HCT116 (cell line): ENCODE measurements around the gene LAYN.

Experiments used
- CEBPB ChIP-seq: IDR thresholded peaks from 2 replicates; pipeline ENCODE4 v1.6.1; 2012; ENCODE audit warnings: low read depth
- CTCF ChIP-seq, 3 experiments: fragments of 200-600 bp in 1 of 3; sonication (generic) in 1 of 3; IDR thresholded peaks in 2 of 3; conservative IDR thresholded peaks in 1 of 3; 2 replicates each; pipeline ENCODE4 v1.5.1; 2012 to 2017; ENCODE audit warnings: low read depth in 2 of 3, low read length in 2 of 3, antibody characterized with exemption in 1 of 3, borderline replicate concordance in 1 of 3, control low read depth in 1 of 3, mild to moderate bottlenecking in 1 of 3, mixed read lengths in 1 of 3, mixed run types in 1 of 3, moderate library complexity in 1 of 3; ENCODE audit not compliant: insufficient read depth in 1 of 3
- EGR1 ChIP-seq: IDR thresholded peaks from 2 replicates; pipeline ENCODE4 v1.6.1; 2012; ENCODE audit warnings: low read depth
- EZH2 ChIP-seq: fragments of 200-600 bp; sonication (generic); IDR thresholded peaks from 2 replicates; pipeline ENCODE4 v1.6.1; 2017; ENCODE audit warnings: antibody characterized with exemption, mixed run types
- EZH2phosphoT487 ChIP-seq: fragments of 200-600 bp; IDR thresholded peaks from 2 replicates; pipeline ENCODE4 v1.6.1; 2018; ENCODE audit warnings: antibody characterized with exemption, borderline replicate concordance
- JUND ChIP-seq: IDR thresholded peaks from 2 replicates; pipeline ENCODE4 v1.6.1; 2012
- MAX ChIP-seq: IDR thresholded peaks from 2 replicates; pipeline ENCODE4 v1.6.1; 2012
- POLR2A ChIP-seq: IDR thresholded peaks from 2 replicates; pipeline ENCODE4 v1.7.0; 2011; ENCODE audit warnings: borderline replicate concordance; ENCODE audit not compliant: insufficient read depth, insufficient read length; ENCODE audit errors: extremely low read depth
- POLR2AphosphoS5 ChIP-seq: IDR thresholded peaks from 2 replicates; pipeline ENCODE4 v1.6.1; 2011; ENCODE audit warnings: mild to moderate bottlenecking, low read depth, low read length, moderate library complexity
- REST ChIP-seq: IDR thresholded peaks from 2 replicates; pipeline ENCODE4 v1.6.1; 2012; ENCODE audit warnings: low read depth
- SP1 ChIP-seq: IDR thresholded peaks from 2 replicates; pipeline ENCODE4 v1.6.1; 2012; ENCODE audit warnings: low read depth
- ZBTB33 ChIP-seq: IDR thresholded peaks from 2 replicates; pipeline ENCODE4 v1.6.1; 2011; ENCODE audit warnings: mild to moderate bottlenecking, low read length, moderate library complexity; ENCODE audit not compliant: insufficient replicate concordance; ENCODE audit errors: extremely low read depth
- ZNF274 ChIP-seq: fragments of 200-500 bp; sonication (Bioruptor generic); IDR thresholded peaks from 2 replicates; pipeline ENCODE4 v1.6.1; 2014; ENCODE audit warnings: mild to moderate bottlenecking, low read depth, low read length, inconsistent platforms

- no peak for TF ChIP-seq CTCF (IDR thresholded peaks at IDR 0.05 in 2 of 3, conservative IDR thresholded peaks at IDR 0.05 in 1 of 3; ENCODE audit: borderline replicate concordance in 1 of 3, insufficient read depth in 1 of 3, low read depth in 2 of 3, low read length in 2 of 3)
- TF ChIP-seq EZH2: no peak
- TF ChIP-seq EZH2phosphoT487: no peak
- TF ChIP-seq POLR2A: no peak
- TF ChIP-seq CEBPB: no peak
- no peak for TF ChIP-seq SP1
- no peak for TF ChIP-seq EGR1
- TF ChIP-seq JUND: no peak
- no peak for TF ChIP-seq REST
- no peak for TF ChIP-seq POLR2AphosphoS5
- TF ChIP-seq ZBTB33: no peak
- no peak for TF ChIP-seq ZNF274
- TF ChIP-seq MAX: no peak
These were observed 10.4 kb upstream of the LAYN start for GRCh38 chr11:111530091-111530490.
